GM12878 (cell line): Measurements from ENCODE around the gene RICTOR. TPM values are rescaled to one million over a fixed set of nuclear protein-coding genes. Genes with fewer than 3 reads are reported as not detected.

Experiments
- ATAC-seq: fragments of 200-7000 bp; cut with Tn5 transposase; 3 replicates; pipeline ENCODE4 v1.9.1; 2020; ENCODE audit warnings: mild to moderate bottlenecking, moderate library complexity
- BruUV-seq: library from RNA; stranded (reverse); fragments of 400-500 nt; replicated peaks from 2 replicates; lab custom pipeline; 2021; lab: Mats Ljungman, UMichigan
- CTCF ChIA-PET: fragments of 300-600 bp; sonication (Branson Sonifier 250); formaldehyde crosslinking; extraction: SDS; loops from one replicate; lab custom pipeline; 2021; ENCODE audit warnings: inconsistent platforms; lab: Yijun Ruan, JAX
- POLR2A ChIA-PET: fragments of 350-600 bp; formaldehyde crosslinking; extraction: SDS; loops from one replicate; lab custom pipeline; 2021; ENCODE audit warnings: inconsistent platforms; lab: Charles Lee
- RAD21 ChIA-PET: fragments of 300-600 bp; sonication (Branson Sonifier 250); formaldehyde crosslinking; loops from one replicate; lab custom pipeline; 2023; ENCODE audit warnings: antibody characterized with exemption; ENCODE audit not compliant: unreplicated experiment; lab: Charles Lee
- SMC1A ChIA-PET: fragments of 300-600 bp; sonication (Branson Sonifier 250); formaldehyde crosslinking; loops from one replicate; lab custom pipeline; 2023; ENCODE audit not compliant: unreplicated experiment, uncharacterized antibody; lab: Charles Lee
- DNase-seq: peaks from one replicate; pipeline ENCODE4 v3.0.0-alpha.2; 2011; ENCODE audit warnings: low read depth, low spot score
- FAIRE-seq: peaks from 3 replicates; lab custom pipeline; 2011; peaks lifted over from hg19 to GRCh38; lab: Jason Lieb, UNC
- H2AFZ ChIP-seq: 2 replicates; pipeline ENCODE4 v1.6.0; 2011; ENCODE audit warnings: low read depth, low read length, control low read depth; ENCODE audit not compliant: control insufficient read depth
- H3K27ac ChIP-seq: 2 replicates; pipeline ENCODE4 v1.5.1; 2011; ENCODE audit warnings: control low read depth; ENCODE audit not compliant: control insufficient read depth, insufficient read depth
- H3K27me3 ChIP-seq, 2 experiments: replicated peaks in 1 of 2; 2 replicates each; pipeline versions ENCODE4 v1.6.0 to v1.6.1; 2011; ENCODE audit warnings: low read length in 1 of 2; ENCODE audit not compliant: control insufficient read depth in 2 of 2, insufficient read depth in 2 of 2
- H3K36me3 ChIP-seq, 2 experiments: 2 replicates each; pipeline ENCODE4 v1.5.1; 2011; ENCODE audit warnings: low read length in 1 of 2; ENCODE audit not compliant: control insufficient read depth in 2 of 2, insufficient read depth in 2 of 2
- H3K4me1 ChIP-seq: 2 replicates; pipeline ENCODE4 v1.6.1; 2011; ENCODE audit warnings: mild to moderate bottlenecking, low read length, moderate library complexity, mixed read lengths; ENCODE audit not compliant: control insufficient read depth, insufficient read depth
- H3K4me2 ChIP-seq: 2 replicates; pipeline ENCODE4 v1.6.0; 2011; ENCODE audit warnings: control low read depth; ENCODE audit not compliant: control insufficient read depth, insufficient read depth
- H3K4me3 ChIP-seq: fragments of 200-600 bp; sonication (generic); 2 replicates; pipeline ENCODE4 v1.5.1; 2016
- H3K79me2 ChIP-seq: 2 replicates; pipeline ENCODE4 v1.6.0; 2011; ENCODE audit warnings: low read length; ENCODE audit not compliant: control insufficient read depth, insufficient read depth
- H3K9ac ChIP-seq: 2 replicates; pipeline ENCODE4 v1.8.0; 2011; ENCODE audit warnings: low read length, control low read depth, mixed read lengths; ENCODE audit not compliant: control insufficient read depth, insufficient read depth
- H3K9me3 ChIP-seq: replicated peaks from 3 replicates; pipeline ENCODE4 v1.5.1; 2011; ENCODE audit warnings: mild to moderate bottlenecking, low read length; ENCODE audit not compliant: control insufficient read depth, insufficient read depth
- H4K20me1 ChIP-seq: 2 replicates; pipeline ENCODE4 v1.6.0; 2011; ENCODE audit not compliant: control insufficient read depth, insufficient read depth
- BCL3 ChIP-seq: IDR thresholded peaks from 2 replicates; pipeline ENCODE4 v1.6.1; 2011; ENCODE audit warnings: borderline replicate concordance, low read depth, mild to moderate bottlenecking, moderate library complexity, low read length; ENCODE audit not compliant: insufficient read depth, poor library complexity, severe bottlenecking
- CBX5 ChIP-seq: sonication (generic); IDR thresholded peaks from 2 replicates; pipeline ENCODE4 v1.6.1; 2016; ENCODE audit warnings: low read depth, moderate library complexity, mild to moderate bottlenecking, inconsistent platforms
- E4F1 ChIP-seq: fragments of 450-650 bp; IDR thresholded peaks from 2 replicates; pipeline ENCODE4 v1.6.1; 2018; ENCODE audit warnings: borderline replicate concordance, mild to moderate bottlenecking; ENCODE audit not compliant: partially characterized antibody
- MLLT1 ChIP-seq: fragments of 450-650 bp; IDR thresholded peaks from 2 replicates; pipeline ENCODE4 v1.6.1; 2016; ENCODE audit warnings: mild to moderate bottlenecking
- MTA2 ChIP-seq: fragments of 450-650 bp; IDR thresholded peaks from 2 replicates; pipeline ENCODE4 v1.6.1; 2016; ENCODE audit warnings: low read depth, mild to moderate bottlenecking, moderate library complexity
- NFYA ChIP-seq: IDR thresholded peaks from 2 replicates; pipeline ENCODE4 v1.6.1; 2011; ENCODE audit warnings: low read depth, mild to moderate bottlenecking, low read length, improper control_type of control experiment, borderline replicate concordance
- SRF ChIP-seq, 2 experiments: IDR thresholded peaks; 2 replicates each; pipeline ENCODE4 v1.6.1; 2011; ENCODE audit warnings: low read depth in 2 of 2, low read length in 2 of 2, mild to moderate bottlenecking in 1 of 2, moderate library complexity in 1 of 2
- TAF1 ChIP-seq: IDR thresholded peaks from 2 replicates; pipeline ENCODE4 v1.6.1; 2011; ENCODE audit warnings: mild to moderate bottlenecking, low read depth, low read length, borderline replicate concordance
- ZBTB33 ChIP-seq: fragments of 450-650 bp; IDR thresholded peaks from 2 replicates; pipeline ENCODE4 v1.6.1; 2017; ENCODE audit warnings: mild to moderate bottlenecking
- ZNF207 ChIP-seq: fragments of 450-650 bp; IDR thresholded peaks from 2 replicates; pipeline ENCODE4 v1.6.1; 2014; ENCODE audit warnings: antibody characterized with exemption, mild to moderate bottlenecking, borderline replicate concordance
- WGBS: methylation state at CpG from one replicate; pipeline ENCODE4 v1.1.6; 2016; ENCODE audit warnings: low lambda C conversion rate; ENCODE audit not compliant: insufficient replicate concordance, insufficient coverage; ENCODE audit errors: missing lambda C conversion rate; 5-methylcytosine and 5-hydroxymethylcytosine counted together
- in situ Hi-C: fragments of 300-500 bp; cut with MboI; formaldehyde crosslinking; loops from 9 replicates; pipeline ENCODE4 v1.14.3; 2018; ENCODE audit warnings: mixed read lengths
- intact Hi-C: fragments of 100-400 bp; cut with micrococcal nuclease; formaldehyde crosslinking; loops from one replicate; pipeline ENCODE4 v1.14.2; 2022; ENCODE audit not compliant: unreplicated experiment
- polyA plus RNA-seq, 11 experiments: library from polyadenylated mRNA; depleted of rRNA in 4 of 11; unstranded in 6 of 11; stranded (reverse) in 5 of 11; fragments of >200 nt; fragmentation: Nextera tagmentation in 4 of 11; fragmentation: Illumina TruSeq in 1 of 11; extraction: Ambion mirVana in 4 of 11; extraction: Trizol in 1 of 11; gene quantifications; 1 replicate in 1 of 11; 2 replicates in 10 of 11; pipeline versions ENCODE4 v1.2.1 to v1.2.3, GENCODE V29; 2011 to 2016; ENCODE audit warnings: inconsistent platforms in 2 of 11, missing spikeins in 2 of 11, low read depth in 1 of 11
- total RNA-seq, 4 experiments: library from RNA; depleted of rRNA in 3 of 4; stranded (reverse); fragments of >200 nt in 3 of 4; fragmentation: Illumina TruSeq in 1 of 4; extraction: Trizol in 1 of 4; gene quantifications; 2 replicates each; pipeline versions ENCODE4 v1.2.1 to v1.2.3, GENCODE V29; 2013 to 2021

RICTOR gene
- total and polyA plus RNA-seq, 10 of the 15 experiments (the other 5 are each of a cell fraction or from before 2014, with no cell fraction given) = 2.7 to 23.0 (median 6.9) TPM

GRCh38 chr5:39022151-39022550 is 52.0 kb downstream of the RICTOR start:
- Histone ChIP-seq H4K20me1 (no peaks in the 10 kb centered on the region), H3K4me3 (no peak overlapping the region), H3K4me2 (no peak overlapping the region), H3K27ac (no peak overlapping the region), H3K9ac (no peak overlapping the region), H3K27me3 (no peaks in the 10 kb centered on the region), H3K36me3 (no peaks in the 10 kb centered on the region)
- in situ Hi-C loops = no loop called here
- ChIA-PET CTCF (no interaction called here), SMC1A (no interaction called here), POLR2A (no interaction called here)
- no peak for ATAC-seq
- no TSS peak for BruUV-seq
- no peak for DNase-seq
- TF ChIP-seq E4F1 (no peak), SRF (IDR thresholded peaks at IDR 0.05; ENCODE audit: low read depth in 2 of 2, low read length in 2 of 2) (no peak), TAF1 (no peak), NFYA (no peak), CBX5 (no peak), ZBTB33 (no peak), MLLT1 (no peak), BCL3 (no peak), ZNF207 (no peak), MTA2 (no peak)
- TF ChIP-seq, all 136 proteins: peak for 0
- RAD21 ChIA-PET = interaction anchor here (0.6 kb wide), 1 partner anchor 28 kb away, joined by 3 read pairs; no protein-coding TSS in a partner anchor
- Histone ChIP-seq H3K4me1 (peaks cover 4% of the 10 kb centered on the region; the same call in 1 of the 2 replicates), H2AFZ (no peak overlapping the region), H3K9me3 (peaks cover 8% of the 10 kb centered on the region), H3K79me2 (no peaks in the 10 kb centered on the region; the same call in 1 of the 2 replicates)
- no peak for FAIRE-seq
- 100% methylated on average over 4 of the region's 4 CpGs for WGBS
- intact Hi-C loops = no loop called here
